Measurements from ENCODE around the gene GNG7. TPM values are rescaled to one million over a fixed set of nuclear protein-coding genes. Genes with fewer than 3 reads are reported as not detected.

The GNG7 gene
- total RNA-seq, 1 donor from 2014 or later, result 7.7 TPM

DNA sequence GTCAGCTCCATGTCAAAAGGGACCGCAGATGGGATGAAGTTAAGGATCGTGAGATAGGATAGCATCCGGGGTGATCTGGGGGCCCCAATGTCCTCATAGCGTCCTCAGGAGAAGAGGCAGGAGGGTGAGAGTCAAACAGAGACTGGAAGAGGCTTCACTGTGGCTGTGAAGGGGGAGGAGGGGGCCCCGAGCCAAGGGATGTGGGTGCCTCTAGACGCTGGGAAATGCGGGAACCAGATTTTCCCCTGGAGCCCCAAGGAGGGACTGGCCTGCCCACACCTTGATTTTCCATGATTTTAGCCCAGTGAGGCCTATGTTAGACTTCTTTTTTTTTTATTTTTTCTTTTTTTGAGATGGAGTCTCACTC lies 61.2 kb downstream of the GNG7 start:
- no peaks in the 10 kb centered on the region for H3K36me3 Mint-ChIP-seq (ENCODE audit: low read depth, unreplicated experiment)
- no peak overlapping the region for H3K4me3 Mint-ChIP-seq (ENCODE audit: unreplicated experiment)
- H3K4me1 Mint-ChIP-seq (ENCODE audit: unreplicated experiment), result no peaks in the 10 kb centered on the region
- no peak overlapping the region for H3K27ac Mint-ChIP-seq (ENCODE audit: unreplicated experiment)
- DNase-seq (ENCODE audit: low spot score), result no peak
- no peaks in the 10 kb centered on the region for H3K9me3 Mint-ChIP-seq (ENCODE audit: unreplicated experiment)
- TF ChIP-seq, protein P1, sequence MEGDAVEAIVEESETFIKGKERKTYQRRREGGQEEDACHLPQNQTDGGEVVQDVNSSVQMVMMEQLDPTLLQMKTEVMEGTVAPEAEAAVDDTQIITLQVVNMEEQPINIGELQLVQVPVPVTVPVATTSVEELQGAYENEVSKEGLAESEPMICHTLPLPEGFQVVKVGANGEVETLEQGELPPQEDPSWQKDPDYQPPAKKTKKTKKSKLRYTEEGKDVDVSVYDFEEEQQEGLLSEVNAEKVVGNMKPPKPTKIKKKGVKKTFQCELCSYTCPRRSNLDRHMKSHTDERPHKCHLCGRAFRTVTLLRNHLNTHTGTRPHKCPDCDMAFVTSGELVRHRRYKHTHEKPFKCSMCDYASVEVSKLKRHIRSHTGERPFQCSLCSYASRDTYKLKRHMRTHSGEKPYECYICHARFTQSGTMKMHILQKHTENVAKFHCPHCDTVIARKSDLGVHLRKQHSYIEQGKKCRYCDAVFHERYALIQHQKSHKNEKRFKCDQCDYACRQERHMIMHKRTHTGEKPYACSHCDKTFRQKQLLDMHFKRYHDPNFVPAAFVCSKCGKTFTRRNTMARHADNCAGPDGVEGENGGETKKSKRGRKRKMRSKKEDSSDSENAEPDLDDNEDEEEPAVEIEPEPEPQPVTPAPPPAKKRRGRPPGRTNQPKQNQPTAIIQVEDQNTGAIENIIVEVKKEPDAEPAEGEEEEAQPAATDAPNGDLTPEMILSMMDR (IDR thresholded peaks at IDR 0.05; ENCODE audit: unreplicated experiment), result no peak
- H3K27me3 Mint-ChIP-seq (ENCODE audit: unreplicated experiment), result peaks cover 10% of the 10 kb centered on the region

DNA sequence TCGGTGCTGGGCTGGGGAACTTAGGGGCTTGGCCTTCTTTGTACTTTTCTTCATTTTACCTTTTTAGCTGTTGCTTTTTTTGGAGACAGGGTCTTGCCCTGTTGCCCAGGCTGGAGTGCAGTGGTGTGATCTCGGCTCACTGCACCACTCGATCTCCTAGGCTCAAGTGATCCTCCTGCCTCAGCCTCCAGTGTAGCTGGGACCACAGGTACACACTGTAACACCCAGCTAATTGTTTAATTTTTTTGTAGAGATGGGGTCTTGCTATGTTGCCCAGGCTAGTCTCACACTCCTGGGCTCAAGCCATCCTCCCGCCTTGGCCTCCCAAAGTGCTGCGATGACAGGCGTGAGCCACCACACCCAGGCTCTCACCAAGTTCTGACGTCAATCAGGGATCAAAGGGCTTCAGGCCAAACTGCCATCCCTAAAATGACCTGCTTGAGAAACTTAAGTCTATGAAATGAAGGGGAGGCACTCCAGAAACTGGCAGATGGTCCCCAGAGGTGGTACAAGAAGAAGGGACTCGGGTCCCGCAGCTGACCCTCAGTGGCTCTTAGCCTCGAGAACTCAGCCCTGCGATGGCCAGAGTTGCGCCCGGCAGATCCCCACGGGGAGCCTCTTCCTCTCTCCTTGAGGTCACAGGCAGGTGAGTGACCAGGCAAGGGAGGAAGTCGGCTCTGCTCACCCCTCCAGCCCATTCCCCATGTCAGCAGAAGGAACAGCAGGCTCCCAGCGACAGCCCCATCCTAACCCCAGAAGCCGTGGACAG lies 61.7 kb downstream of the GNG7 start:
- no peaks in the 10 kb centered on the region for H3K9me3 Mint-ChIP-seq (ENCODE audit: unreplicated experiment)

DNA sequence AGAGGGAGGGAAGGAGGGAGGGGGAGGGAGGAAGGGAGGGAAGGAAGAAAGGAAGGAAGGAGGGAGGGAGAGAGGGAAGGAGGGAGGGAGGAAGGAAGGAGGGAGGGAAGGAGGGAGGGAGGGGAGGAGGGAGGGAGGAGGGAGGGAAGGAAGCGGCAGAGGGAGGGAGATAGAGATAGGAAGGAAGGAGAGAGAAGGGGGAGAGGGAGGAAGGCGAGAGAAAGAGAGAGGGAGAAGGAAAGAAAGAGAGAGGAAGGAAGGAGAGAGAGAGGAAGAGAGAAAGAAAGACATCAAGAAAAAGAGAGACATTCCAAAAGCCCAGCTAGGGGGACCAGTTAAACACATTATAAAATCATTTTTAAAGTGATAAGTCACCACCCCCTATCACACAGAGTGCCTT lies 62.5 kb downstream of the GNG7 start:
- no peak overlapping the region for H3K27ac Mint-ChIP-seq (ENCODE audit: unreplicated experiment)
- H3K36me3 Mint-ChIP-seq (ENCODE audit: low read depth, unreplicated experiment), result no peaks in the 10 kb centered on the region
- TF ChIP-seq, protein P1 (IDR thresholded peaks at IDR 0.05; ENCODE audit: unreplicated experiment), result no peak
- no peaks in the 10 kb centered on the region for H3K4me1 Mint-ChIP-seq (ENCODE audit: unreplicated experiment)
- DNase-seq (ENCODE audit: low spot score), result no peak
- H3K4me3 Mint-ChIP-seq (ENCODE audit: unreplicated experiment), result no peak overlapping the region
- H3K9me3 Mint-ChIP-seq (ENCODE audit: unreplicated experiment), result no peaks in the 10 kb centered on the region
- peaks cover 7% of the 10 kb centered on the region for H3K27me3 Mint-ChIP-seq (ENCODE audit: unreplicated experiment)

More for the DNA sequence above, 61.7 kb downstream of the GNG7 start:
- TF ChIP-seq, protein P1 (IDR thresholded peaks at IDR 0.05; ENCODE audit: unreplicated experiment), result no peak
- H3K27ac Mint-ChIP-seq (ENCODE audit: unreplicated experiment), result no peak overlapping the region
- H3K27me3 Mint-ChIP-seq (ENCODE audit: unreplicated experiment), result peaks cover 10% of the 10 kb centered on the region
- H3K4me1 Mint-ChIP-seq (ENCODE audit: unreplicated experiment), result no peaks in the 10 kb centered on the region
- H3K36me3 Mint-ChIP-seq (ENCODE audit: low read depth, unreplicated experiment), result no peaks in the 10 kb centered on the region
- no peak overlapping the region for H3K4me3 Mint-ChIP-seq (ENCODE audit: unreplicated experiment)
- DNase-seq (ENCODE audit: low spot score), result no peak

DNA sequence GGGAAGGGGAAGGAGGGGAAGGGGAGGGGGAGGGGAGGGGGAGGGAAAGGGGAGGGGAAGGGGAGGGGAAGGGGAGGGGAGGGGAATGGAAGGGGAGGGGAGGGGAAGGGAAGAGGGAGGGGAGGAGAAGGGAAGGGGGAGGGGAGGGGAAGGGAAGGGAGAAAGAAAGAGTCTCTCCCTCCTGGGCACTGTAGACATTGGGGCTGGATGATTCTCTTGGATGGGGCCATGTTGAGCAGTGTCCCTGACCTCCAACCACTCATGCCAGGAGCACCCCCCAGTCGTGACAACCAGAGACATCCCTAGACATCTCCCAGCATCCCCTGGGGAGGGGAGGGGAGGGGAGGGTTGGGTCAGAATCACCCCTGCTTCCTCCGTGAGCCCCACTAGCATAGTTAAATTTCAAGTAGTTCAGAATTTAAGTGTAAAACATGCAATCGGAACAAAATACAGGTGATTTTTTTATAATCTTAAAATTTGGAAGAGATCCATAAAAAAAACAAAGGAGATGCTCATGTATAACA lies 64.0 kb downstream of the GNG7 start:
- DNase-seq (ENCODE audit: low spot score), result no peak
- Mint-ChIP-seq H3K4me1 (ENCODE audit: unreplicated experiment) (no peaks in the 10 kb centered on the region), H3K9me3 (ENCODE audit: unreplicated experiment) (no peaks in the 10 kb centered on the region), H3K36me3 (ENCODE audit: low read depth, unreplicated experiment) (no peaks in the 10 kb centered on the region), H3K27me3 (ENCODE audit: unreplicated experiment) (peaks cover 7% of the 10 kb centered on the region), H3K4me3 (ENCODE audit: unreplicated experiment) (no peak overlapping the region), H3K27ac (ENCODE audit: unreplicated experiment) (no peak overlapping the region)
- TF ChIP-seq, protein P1 (IDR thresholded peaks at IDR 0.05; ENCODE audit: unreplicated experiment), result no peak

Measured in endothelial cell (in vitro differentiated cells).